OCI-LY7 (cell line): ENCODE results near the gene IFNK.

Source experiments
- EZH2phosphoT487 ChIP-seq: fragments of 200-600 bp; sonication (generic); IDR thresholded peaks from 2 replicates; pipeline ENCODE4 v1.6.1; 2018; ENCODE audit warnings: low read depth, borderline replicate concordance, mild to moderate bottlenecking, mixed run types, antibody characterized with exemption, low read length, moderate library complexity, mixed read lengths
- TF ChIP-seq, protein P1 (sequence below): fragments of 200-600 bp; sonication (generic); conservative IDR thresholded peaks from 2 replicates; pipeline ENCODE4 v1.5.1; 2014; ENCODE audit warnings: mild to moderate bottlenecking, antibody characterized with exemption, low read length, moderate library complexity, mixed read lengths

- TF ChIP-seq, protein P1, sequence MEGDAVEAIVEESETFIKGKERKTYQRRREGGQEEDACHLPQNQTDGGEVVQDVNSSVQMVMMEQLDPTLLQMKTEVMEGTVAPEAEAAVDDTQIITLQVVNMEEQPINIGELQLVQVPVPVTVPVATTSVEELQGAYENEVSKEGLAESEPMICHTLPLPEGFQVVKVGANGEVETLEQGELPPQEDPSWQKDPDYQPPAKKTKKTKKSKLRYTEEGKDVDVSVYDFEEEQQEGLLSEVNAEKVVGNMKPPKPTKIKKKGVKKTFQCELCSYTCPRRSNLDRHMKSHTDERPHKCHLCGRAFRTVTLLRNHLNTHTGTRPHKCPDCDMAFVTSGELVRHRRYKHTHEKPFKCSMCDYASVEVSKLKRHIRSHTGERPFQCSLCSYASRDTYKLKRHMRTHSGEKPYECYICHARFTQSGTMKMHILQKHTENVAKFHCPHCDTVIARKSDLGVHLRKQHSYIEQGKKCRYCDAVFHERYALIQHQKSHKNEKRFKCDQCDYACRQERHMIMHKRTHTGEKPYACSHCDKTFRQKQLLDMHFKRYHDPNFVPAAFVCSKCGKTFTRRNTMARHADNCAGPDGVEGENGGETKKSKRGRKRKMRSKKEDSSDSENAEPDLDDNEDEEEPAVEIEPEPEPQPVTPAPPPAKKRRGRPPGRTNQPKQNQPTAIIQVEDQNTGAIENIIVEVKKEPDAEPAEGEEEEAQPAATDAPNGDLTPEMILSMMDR, result no peak
- no peak for TF ChIP-seq EZH2phosphoT487
These were observed 14.6 kb downstream of the IFNK start for GRCh38 chr9:27538647-27539046.
